ENCODE measurements around the gene KCTD3.

KCTD3 gene

DNA sequence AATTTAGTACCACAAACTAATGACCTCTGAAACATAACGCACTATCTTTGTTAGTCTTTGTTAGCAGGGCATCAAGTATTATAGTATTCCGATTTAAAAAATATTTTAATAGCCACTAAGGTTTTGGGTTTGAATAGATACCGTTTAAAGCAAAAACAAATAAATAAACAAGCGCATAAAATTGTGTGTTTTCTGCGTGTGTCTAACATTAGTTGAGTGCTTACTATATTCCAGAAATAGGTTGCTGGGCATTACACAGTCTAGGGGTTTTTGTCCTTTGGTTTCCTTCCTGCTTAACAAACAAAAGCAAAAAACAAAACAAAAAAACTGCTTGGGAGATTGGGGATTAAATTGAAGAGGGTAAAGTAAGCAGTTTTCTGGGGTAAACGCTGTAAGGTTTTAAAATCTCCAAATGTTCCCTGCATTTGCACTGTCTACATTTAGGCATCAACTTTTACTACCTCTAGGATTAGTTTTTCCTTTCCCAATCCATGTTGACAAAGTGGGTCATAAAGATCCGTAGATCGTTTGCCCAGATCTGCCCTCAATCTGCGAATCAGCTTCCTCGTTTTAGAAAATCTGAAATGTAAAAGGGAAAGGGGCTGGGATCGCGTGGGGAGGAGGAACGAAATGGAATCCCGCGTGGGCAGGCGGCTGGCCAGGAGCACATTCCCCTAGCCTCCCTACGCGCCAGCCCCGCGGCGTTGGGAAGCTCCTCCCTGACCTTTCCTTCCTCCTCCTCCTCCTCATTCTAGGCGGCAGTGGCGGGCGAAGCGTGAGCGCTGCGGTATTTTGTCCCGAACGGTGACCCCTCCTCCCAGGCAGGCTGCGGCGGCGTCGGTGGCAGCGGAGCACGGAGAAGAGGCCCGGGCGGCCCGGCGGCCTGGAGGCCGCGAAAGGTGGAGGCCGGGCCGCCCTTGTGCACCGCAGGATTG, at the start of gene KCTD3:
TSS of gene KCTD3 (plus strand) at position 749 of the 935 bp plus-strand sequence. CDS start 382 bp downstream, outside the sequence.
- peak; percentile 54 to 92 (median 87) for DNase-seq

DNA sequence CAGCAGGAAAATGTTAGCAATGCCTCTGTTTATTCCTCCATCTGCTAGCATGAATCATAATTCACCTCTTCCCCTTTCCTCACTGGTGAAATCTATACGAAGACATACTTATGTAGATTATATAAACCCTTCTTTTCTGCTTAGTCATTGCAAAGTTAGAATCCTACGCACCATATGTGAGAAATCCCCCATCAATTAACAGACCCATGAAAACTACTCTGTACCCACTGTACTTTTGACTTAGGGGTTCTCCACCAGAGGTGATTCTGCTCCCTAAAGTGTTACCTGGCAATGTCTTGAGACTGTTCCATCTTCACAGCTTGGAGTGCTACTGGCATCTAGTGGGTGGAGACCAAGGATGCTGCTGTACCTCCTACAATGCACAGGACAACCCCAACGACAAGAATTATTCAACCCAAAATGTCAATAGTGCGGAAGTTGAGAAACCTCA, 49.6 kb upstream of the KCTD3 start:
- DNase-seq, result peak in 2 of 3 experiments; percentile 61 to 82

DNA sequence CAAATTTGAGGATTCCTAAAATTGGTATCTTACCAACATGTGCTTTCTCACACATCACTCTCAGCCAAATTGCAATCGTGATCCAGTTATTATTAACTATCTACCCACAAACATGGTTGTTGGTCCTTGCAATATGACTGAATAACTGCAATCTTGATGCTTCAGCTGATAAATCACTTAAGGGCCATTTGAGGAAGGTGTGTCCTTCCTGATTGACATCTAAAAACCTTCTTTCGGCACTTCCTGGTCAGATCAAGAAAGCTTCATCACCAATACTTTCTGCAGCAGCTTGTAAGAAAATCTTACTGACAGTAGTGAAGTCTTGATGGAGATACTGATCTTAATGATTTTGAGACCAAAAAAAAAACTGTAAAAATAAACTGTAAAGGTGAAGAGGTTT, 48.5 kb upstream of the KCTD3 start:
- DNase-seq, result no peak

DNA sequence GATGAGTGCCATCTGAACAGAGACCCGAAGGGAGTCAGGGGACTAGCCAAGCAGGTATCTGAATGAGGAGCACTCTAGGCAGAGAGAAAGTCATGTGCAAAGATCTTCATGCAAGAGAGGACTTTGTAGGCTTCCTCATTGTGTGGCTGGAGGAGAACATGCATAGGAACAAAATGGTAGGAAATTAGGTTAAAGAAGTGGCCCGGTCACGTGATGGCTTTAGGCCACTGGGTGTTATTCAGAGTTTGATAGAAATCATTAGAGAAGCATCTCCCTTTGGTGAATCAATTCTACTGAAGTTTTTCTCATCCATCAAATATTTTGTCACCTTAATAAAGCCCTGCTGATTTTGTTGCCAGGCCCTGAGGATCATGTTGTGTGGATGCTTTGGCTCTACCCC, 45.8 kb upstream of the KCTD3 start:
- no peak for DNase-seq

DNA sequence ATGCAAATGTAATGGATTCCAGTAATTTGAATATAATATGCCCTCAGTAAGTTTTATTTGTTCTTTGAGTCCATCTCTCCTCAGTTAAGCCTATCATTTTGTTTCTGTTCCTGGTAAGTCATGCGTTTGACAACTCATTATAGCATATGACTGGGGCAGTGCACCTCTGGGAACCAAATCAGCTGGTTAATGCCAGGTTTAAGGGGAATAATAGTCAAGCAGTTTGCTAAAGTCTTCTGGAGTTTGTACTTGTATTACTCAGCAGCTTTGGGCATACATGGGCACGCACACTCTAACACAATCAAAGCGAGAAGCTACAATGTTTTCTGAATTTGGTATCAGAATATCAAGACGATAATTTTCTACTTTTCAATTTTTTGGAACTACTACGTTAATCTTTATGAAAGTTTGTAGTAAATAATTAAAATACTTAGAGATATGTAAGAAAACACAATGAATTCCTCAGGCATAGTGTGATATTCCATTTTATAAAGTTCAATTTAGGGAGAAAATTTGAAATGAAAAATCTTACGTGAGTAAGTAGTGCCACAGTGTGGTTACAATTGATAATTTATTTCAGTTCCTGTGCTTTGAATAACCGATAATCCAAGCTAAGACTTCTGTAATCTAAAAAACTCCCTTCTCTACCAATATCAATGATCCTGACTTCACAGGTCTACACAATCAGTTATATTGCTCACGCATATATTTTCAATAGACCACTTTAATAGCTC, 43.8 kb upstream of the KCTD3 start:
- DNase-seq, result peak in 1 of 3 experiments; percentile 63

DNA sequence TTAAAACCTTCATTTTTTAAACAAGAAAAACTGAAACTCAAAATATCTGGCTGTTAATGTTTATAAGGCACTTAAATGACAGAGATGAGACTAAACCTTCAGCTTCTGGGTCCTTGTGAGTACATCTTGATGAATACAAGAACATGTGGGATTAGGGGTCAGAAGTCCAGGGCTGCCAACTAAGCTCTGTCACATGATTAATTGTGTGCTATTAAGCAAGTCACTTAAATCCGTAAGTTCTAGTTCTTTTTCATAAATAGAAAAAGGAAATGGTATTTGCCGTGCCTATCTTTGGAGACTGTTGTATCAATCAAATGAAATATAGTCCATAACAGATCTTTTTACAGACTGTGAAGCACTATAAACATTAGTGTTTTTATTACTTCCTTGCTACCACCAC, 43.2 kb upstream of the KCTD3 start:
- DNase-seq, result peak in 1 of 3 experiments; percentile 63

- DNase-seq, result peak; percentile 38 to 84 (median 48)
Measured at GRCh38 chr1:215526147-215526845, 40.8 kb upstream of the KCTD3 start.

GRCh38 chr1:215526846-215527151, 40.3 kb upstream of the KCTD3 start:
- no peak for DNase-seq

- DNase-seq, result no peak
Measured at GRCh38 chr1:215529111-215529510, 38.0 kb upstream of the KCTD3 start.

- no peak for DNase-seq
Measured at GRCh38 chr1:215529571-215529970, 37.5 kb upstream of the KCTD3 start.

DNA sequence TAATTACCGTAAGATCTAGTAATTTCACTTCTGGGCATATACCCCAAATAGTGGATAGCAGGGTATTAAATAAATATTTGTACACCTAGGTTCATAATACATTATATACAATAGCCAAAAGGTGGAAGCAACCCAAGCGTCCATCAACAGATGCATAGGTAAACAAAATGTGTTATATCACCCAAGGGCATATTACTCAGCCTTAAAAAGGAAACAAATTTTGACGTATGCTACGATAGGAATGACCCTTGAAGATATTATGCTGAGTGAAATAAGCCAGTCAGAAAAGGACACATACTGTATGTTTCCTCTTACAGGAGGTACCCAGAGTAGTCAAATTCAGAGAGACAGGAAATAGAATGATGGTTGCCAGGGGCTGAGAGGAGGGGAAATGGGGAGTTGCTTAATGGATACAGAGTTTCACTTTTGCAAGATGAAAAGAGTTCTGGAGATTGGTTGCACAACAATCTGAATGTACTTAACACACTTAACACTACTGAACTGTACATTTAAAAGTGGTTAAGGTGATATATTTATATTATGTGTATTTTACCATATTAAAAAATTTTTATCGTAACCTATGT, 36.6 kb upstream of the KCTD3 start:
- no peak for DNase-seq

- DNase-seq, result peak in 2 of 3 experiments; percentile 4 to 8
Measured at GRCh38 chr1:215539803-215540570, 27.1 kb upstream of the KCTD3 start.

- DNase-seq, result no peak
Measured at GRCh38 chr1:215542301-215542700, 24.8 kb upstream of the KCTD3 start.

- no peak for DNase-seq
Measured at GRCh38 chr1:215543191-215543606, 23.9 kb upstream of the KCTD3 start.

DNA sequence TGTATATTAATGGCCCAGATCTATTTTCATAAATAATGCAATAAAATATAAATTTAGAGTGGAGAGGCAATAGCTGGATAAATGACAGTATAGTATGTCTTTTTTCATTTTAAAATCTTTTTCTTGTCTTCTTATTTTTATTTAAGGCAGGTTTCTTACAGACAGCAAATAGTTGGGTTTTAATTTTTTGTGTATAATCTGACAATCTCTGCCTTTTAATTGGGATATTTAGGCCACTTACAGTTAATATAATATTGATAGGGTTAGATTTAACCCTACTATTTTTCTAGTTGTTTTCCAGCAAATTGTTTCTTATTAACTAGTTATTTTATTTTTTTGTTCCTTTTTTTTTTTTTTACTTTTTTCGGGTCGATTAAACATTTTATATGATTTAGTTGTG, 23.3 kb upstream of the KCTD3 start:
- DNase-seq, result no peak

- peak in 1 of 3 experiments; percentile 49 for DNase-seq
Measured at GRCh38 chr1:215544566-215544965, 22.5 kb upstream of the KCTD3 start.

- no peak for DNase-seq
Measured at GRCh38 chr1:215545096-215545495, 22.0 kb upstream of the KCTD3 start.

GRCh38 chr1:215547011-215547410, 20.1 kb upstream of the KCTD3 start:
- no peak for DNase-seq

DNA sequence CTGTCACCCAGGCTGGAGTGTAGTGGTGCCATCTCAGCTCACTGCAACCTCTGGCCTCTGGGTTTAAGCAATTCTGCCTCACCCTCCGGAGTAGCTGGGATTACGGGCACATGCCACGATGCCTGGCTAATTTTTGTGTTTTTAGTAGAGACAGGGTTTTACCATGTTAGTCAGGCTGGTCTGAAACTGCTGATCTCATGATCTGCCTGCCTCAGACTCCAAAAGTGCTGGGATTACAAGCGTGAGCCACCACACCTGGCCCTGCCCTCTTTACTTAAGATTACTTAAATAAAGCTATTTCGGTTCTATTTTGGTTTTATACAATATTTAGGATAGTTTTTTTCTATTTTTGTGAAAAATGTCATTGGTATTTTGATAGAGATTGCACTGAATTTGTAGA, 15.3 kb upstream of the KCTD3 start:
- DNase-seq, result no peak

DNA sequence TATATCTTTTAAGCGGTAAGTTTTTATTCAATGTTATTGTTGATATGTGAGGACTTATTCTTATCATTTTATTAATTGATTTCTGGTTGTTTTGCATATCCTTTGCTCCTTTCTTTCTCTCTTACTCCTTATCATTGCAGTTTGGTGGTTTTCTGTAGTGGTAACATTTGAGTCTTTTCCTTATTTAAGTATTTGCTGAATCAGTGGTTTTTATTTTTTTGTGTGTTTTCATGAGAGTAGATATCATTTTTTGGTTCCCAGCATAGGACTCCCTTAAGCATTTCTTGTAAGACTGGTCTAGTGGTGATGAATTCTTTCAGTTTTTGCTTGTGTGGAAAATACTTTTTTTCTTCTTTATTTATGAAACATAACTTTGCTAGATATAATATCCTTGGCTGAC, 12.2 kb upstream of the KCTD3 start:
- no peak for DNase-seq

GRCh38 chr1:215555531-215555930, 11.6 kb upstream of the KCTD3 start:
- DNase-seq, result no peak

DNA sequence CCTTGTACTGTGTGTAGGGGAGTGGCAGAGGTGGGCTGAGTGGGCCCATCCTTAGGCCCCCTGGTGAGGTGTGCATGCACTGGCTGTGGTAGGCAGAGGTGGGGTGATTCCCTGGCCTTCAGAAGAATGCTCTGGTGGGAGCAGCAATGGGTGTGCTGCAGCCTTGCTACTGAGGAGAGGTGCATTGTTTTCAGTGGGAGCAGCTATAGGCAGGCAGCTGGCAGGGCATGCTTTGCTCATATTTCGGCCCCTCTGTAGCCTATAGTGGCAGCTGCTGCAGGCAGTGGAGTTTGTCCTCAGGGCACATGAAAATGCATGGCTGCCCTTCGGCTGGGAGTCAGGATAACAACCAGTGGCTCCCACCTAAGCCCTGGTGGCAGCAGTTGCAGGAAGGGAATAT, 10.1 kb upstream of the KCTD3 start:
- DNase-seq, result no peak

All from NCI-H1417 (cell line).